Measurements from ENCODE around the gene CADM3. TPM values are rescaled to one million over a fixed set of nuclear protein-coding genes. Genes with fewer than 3 reads are reported as not detected.

The CADM3 gene
- total and polyA plus RNA-seq, 12 donors: 0.81 to 4.3 (median 2.2) TPM

DNA sequence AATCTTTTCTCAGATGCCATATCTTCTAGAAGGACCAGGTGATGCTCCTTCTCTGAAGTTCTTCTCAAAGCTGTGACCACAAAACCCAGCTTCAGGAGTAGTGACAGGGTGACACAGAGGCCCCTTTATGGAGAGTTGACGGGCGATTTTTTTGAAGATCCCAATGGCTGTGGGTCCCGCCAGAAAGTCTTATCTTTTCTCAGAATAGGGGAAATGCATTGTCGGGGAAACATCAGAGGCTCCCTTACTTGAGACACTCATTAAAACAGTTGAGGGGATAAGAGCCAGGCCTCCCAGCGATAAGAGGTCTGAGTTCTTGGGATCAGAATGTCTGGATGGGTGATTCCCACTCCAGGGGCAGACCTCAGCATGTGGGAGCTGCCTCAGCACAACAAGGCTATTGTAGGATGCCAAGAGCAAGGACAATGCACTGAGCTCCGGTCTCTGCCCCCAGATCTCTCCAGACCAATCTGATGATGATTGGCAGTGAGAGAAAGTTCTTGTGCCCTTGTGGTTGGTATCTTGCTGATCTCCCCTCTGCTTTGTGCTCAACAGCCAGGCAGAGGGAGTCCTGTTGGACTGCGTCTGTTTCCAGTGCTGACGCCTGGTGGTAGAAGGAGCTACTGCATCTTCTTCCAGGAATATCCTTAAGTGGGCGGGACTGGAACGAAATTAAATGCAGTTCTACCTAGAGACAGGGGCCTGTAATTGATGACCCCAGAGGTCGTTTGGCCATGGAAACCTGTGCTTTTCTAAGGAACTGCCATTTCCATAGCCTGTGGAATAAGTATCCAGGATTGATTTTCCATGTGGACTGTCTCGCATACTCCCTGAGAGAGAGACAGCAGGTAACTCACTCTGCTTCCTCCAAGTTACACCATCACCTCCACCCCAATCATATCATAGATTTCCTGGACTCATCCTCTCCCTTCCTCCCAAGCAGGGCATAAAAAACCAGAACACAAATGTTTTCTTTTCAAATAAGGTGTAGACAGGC lies 26.4 kb downstream of the CADM3 start:
- H3K27ac ChIP-seq: no peak overlapping the region
- H3K4me3 ChIP-seq: no peak overlapping the region
- TF ChIP-seq CTCF (IDR thresholded peaks at IDR 0.05): peak; percentile 55 to 81 (median 78)
- no peaks in the 10 kb centered on the region for H3K4me1 ChIP-seq
- H3K9me3 ChIP-seq: no peaks in the 10 kb centered on the region
- ATAC-seq (peak; percentile 55 to 85 (median 66)), DNase-seq (peak; percentile 31 to 69)
- H3K27me3 ChIP-seq: peaks cover 0 to 38% (median 19%) of the 10 kb centered on the region in 7 donors
- H3K36me3 ChIP-seq: no peaks in the 10 kb centered on the region
- intact Hi-C loops (cut with DNase I): loop anchor here in 9 of 10 donors (2.0 to 5.0 kb wide), 2 partner anchors 36 to 37 kb away; no protein-coding TSS in a partner anchor
- 18 to 25% methylated on average over 12 of the region's 12 CpGs for whole genome bisulfite sequencing, 2 donors

- no peak overlapping the region for H3K27ac ChIP-seq
- WGBS, 2 donors: 70 to 82% methylated on average over 5 of the region's 5 CpGs
- DNase-seq: no peak
- H3K4me1 ChIP-seq: no peaks in the 10 kb centered on the region
- no peak for TF ChIP-seq CTCF (IDR thresholded peaks at IDR 0.05)
- H3K9me3 ChIP-seq: no peaks in the 10 kb centered on the region
- no peak overlapping the region for H3K4me3 ChIP-seq
- no peak for ATAC-seq
- H3K36me3 ChIP-seq: no peaks in the 10 kb centered on the region
- peaks cover 0 to 45% (median 19%) of the 10 kb centered on the region in 7 donors for H3K27me3 ChIP-seq
- intact Hi-C loops (cut with DNase I): loop anchor here in 9 of 10 donors (2.0 to 5.0 kb wide), 2 partner anchors 38 to 39 kb away; no protein-coding TSS in a partner anchor
Observed at GRCh38 chr1:159199901-159200300, 28.5 kb downstream of the CADM3 start.

GRCh38 chr1:159200769-159201168 lies 29.4 kb downstream of the CADM3 start:
- H3K27me3 ChIP-seq: peaks cover 0 to 53% (median 24%) of the 10 kb centered on the region in 7 donors
- H3K27ac ChIP-seq: no peak overlapping the region
- DNase-seq (no peak), ATAC-seq (no peak)
- H3K9me3 ChIP-seq: no peaks in the 10 kb centered on the region
- H3K4me3 ChIP-seq: peak overlapping the region in 2 of 10 donors; percentile 1 to 18
- TF ChIP-seq CTCF (IDR thresholded peaks at IDR 0.05): no peak
- WGBS, 2 donors: 69 to 70% methylated on average over 18 of the region's 18 CpGs
- no peaks in the 10 kb centered on the region for H3K36me3 ChIP-seq
- intact Hi-C loops (cut with DNase I): no loop called here
- no peaks in the 10 kb centered on the region for H3K4me1 ChIP-seq

GRCh38 chr1:159201642-159202041 lies 30.2 kb downstream of the CADM3 start:
- peak overlapping the region in 1 of 10 donors; percentile 20 for H3K4me3 ChIP-seq
- TF ChIP-seq CTCF (IDR thresholded peaks at IDR 0.05): no peak

More at GRCh38 chr1:159201642-159202041, 30.2 kb downstream of the CADM3 start:
- intact Hi-C loops (cut with DNase I): no loop called here
- Histone ChIP-seq H3K4me1 (no peaks in the 10 kb centered on the region), H3K27me3 (peaks cover 0 to 60% (median 30%) of the 10 kb centered on the region in 7 donors), H3K9me3 (no peaks in the 10 kb centered on the region), H3K27ac (no peak overlapping the region), H3K36me3 (no peaks in the 10 kb centered on the region)
- ATAC-seq: no peak
- 43 to 44% methylated on average over 5 of the region's 5 CpGs for WGBS, 2 donors
- no peak for DNase-seq

Measured in heart right ventricle (tissue), 16 donors.